Panc1 (cell line): ENCODE data around the gene MUC5AC.

Experiments
- CTCF ChIP-seq: fragments of 450-650 bp; IDR thresholded peaks from 2 replicates; pipeline ENCODE4 v1.5.1; 2017; ENCODE audit warnings: mild to moderate bottlenecking
- POLR2AphosphoS5 ChIP-seq: IDR thresholded peaks from 2 replicates; pipeline ENCODE4 v1.6.1; 2012; ENCODE audit warnings: mild to moderate bottlenecking, low read depth, low read length, moderate library complexity
- SIN3A ChIP-seq: IDR thresholded peaks from 2 replicates; pipeline ENCODE4 v1.6.1; 2012; ENCODE audit warnings: low read depth, mild to moderate bottlenecking, low read length, moderate library complexity, borderline replicate concordance; ENCODE audit not compliant: insufficient read depth
- TCF7L2 ChIP-seq: IDR thresholded peaks from 2 replicates; pipeline ENCODE4 v1.6.1; 2011; ENCODE audit warnings: mild to moderate bottlenecking, low read depth, low read length, inconsistent platforms
- TF ChIP-seq, protein P1 (sequence below), 2 experiments: IDR thresholded peaks; 2 replicates each; pipeline ENCODE4 v1.6.1; 2011 to 2012; ENCODE audit warnings: low read depth in 2 of 2, control low read depth in 1 of 2, low read length in 1 of 2, mild to moderate bottlenecking in 1 of 2, moderate library complexity in 1 of 2; ENCODE audit not compliant: insufficient read depth in 1 of 2

GRCh38 chr11:1167256-1167655 is 9.5 kb downstream of the MUC5AC start:
- TF ChIP-seq CTCF = no peak
- TF ChIP-seq, protein P1, sequence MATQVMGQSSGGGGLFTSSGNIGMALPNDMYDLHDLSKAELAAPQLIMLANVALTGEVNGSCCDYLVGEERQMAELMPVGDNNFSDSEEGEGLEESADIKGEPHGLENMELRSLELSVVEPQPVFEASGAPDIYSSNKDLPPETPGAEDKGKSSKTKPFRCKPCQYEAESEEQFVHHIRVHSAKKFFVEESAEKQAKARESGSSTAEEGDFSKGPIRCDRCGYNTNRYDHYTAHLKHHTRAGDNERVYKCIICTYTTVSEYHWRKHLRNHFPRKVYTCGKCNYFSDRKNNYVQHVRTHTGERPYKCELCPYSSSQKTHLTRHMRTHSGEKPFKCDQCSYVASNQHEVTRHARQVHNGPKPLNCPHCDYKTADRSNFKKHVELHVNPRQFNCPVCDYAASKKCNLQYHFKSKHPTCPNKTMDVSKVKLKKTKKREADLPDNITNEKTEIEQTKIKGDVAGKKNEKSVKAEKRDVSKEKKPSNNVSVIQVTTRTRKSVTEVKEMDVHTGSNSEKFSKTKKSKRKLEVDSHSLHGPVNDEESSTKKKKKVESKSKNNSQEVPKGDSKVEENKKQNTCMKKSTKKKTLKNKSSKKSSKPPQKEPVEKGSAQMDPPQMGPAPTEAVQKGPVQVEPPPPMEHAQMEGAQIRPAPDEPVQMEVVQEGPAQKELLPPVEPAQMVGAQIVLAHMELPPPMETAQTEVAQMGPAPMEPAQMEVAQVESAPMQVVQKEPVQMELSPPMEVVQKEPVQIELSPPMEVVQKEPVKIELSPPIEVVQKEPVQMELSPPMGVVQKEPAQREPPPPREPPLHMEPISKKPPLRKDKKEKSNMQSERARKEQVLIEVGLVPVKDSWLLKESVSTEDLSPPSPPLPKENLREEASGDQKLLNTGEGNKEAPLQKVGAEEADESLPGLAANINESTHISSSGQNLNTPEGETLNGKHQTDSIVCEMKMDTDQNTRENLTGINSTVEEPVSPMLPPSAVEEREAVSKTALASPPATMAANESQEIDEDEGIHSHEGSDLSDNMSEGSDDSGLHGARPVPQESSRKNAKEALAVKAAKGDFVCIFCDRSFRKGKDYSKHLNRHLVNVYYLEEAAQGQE (IDR thresholded peaks at IDR 0.05; ENCODE audit: insufficient read depth in 1 of 2, low read depth in 2 of 2, low read length in 1 of 2) = no peak
- TF ChIP-seq POLR2AphosphoS5 = no peak
- no peak for TF ChIP-seq SIN3A
- TF ChIP-seq TCF7L2 = no peak
